Keratinocyte (primary cell): ENCODE data around the gene TMEM185B. TPM values are rescaled to one million over a fixed set of nuclear protein-coding genes. Genes with fewer than 3 reads are reported as not detected.

Experiments used
- DNase-seq: peaks from one replicate; pipeline ENCODE4 v3.0.0-alpha.2; 2011; ENCODE audit warnings: low read depth, missing footprints, low spot score
- FAIRE-seq: peaks from 2 replicates; lab custom pipeline; 2011; peaks lifted over from hg19 to GRCh38; lab: Jason Lieb, UNC
- H2AFZ ChIP-seq: 2 replicates; pipeline ENCODE4 v1.6.0; 2012; ENCODE audit warnings: low read length, control low read depth, inconsistent platforms; ENCODE audit not compliant: control insufficient read depth
- H3K27ac ChIP-seq: 2 replicates; pipeline ENCODE4 v1.5.1; 2011; ENCODE audit warnings: low read length; ENCODE audit not compliant: control insufficient read depth, insufficient read depth
- H3K27me3 ChIP-seq: 3 replicates; pipeline ENCODE4 v1.6.0; 2011; ENCODE audit warnings: low read length; ENCODE audit not compliant: control insufficient read depth, insufficient read depth; ENCODE audit errors: extremely low read depth
- H3K36me3 ChIP-seq, 2 experiments: 2 replicates in 1 of 2; 3 replicates in 1 of 2; pipeline ENCODE4 v1.5.1; 2011; ENCODE audit warnings: low read length in 2 of 2, mild to moderate bottlenecking in 1 of 2; ENCODE audit not compliant: control insufficient read depth in 2 of 2, insufficient read depth in 2 of 2; ENCODE audit errors: extremely low read depth in 1 of 2
- H3K4me1 ChIP-seq: 3 replicates; pipeline ENCODE4 v1.5.1; 2011; ENCODE audit warnings: low read length; ENCODE audit not compliant: control insufficient read depth, insufficient read depth; ENCODE audit errors: extremely low read depth
- H3K4me2 ChIP-seq: 3 replicates; pipeline ENCODE4 v1.6.0; 2011; ENCODE audit warnings: low read depth, low read length; ENCODE audit not compliant: control insufficient read depth, insufficient read depth; ENCODE audit errors: extremely low read depth
- H3K4me3 ChIP-seq, 3 experiments: fragments of 200-600 bp in 1 of 3; sonication (generic) in 1 of 3; 2 replicates in 2 of 3; 3 replicates in 1 of 3; pipeline ENCODE4 v1.5.1; 2011 to 2016; ENCODE audit warnings: low read length in 3 of 3, mild to moderate bottlenecking in 3 of 3, control low read depth in 2 of 3, inconsistent platforms in 1 of 3, low read depth in 1 of 3, mixed read lengths in 1 of 3, mixed run types in 1 of 3, moderate library complexity in 1 of 3; ENCODE audit not compliant: control insufficient read depth in 2 of 3, insufficient read depth in 2 of 3; ENCODE audit errors: extremely low read depth in 1 of 3
- H3K79me2 ChIP-seq: 2 replicates; pipeline ENCODE4 v1.6.0; 2012; ENCODE audit warnings: low read length; ENCODE audit not compliant: control insufficient read depth, insufficient read depth
- H3K9ac ChIP-seq: 3 replicates; pipeline ENCODE4 v1.6.0; 2011; ENCODE audit warnings: low read length; ENCODE audit not compliant: control insufficient read depth, insufficient read depth; ENCODE audit errors: extremely low read depth
- H3K9me1 ChIP-seq: 3 replicates; pipeline ENCODE4 v1.6.0; 2011; ENCODE audit warnings: low read length; ENCODE audit not compliant: control insufficient read depth, insufficient read depth; ENCODE audit errors: extremely low read depth
- H3K9me3 ChIP-seq: 2 replicates; pipeline ENCODE4 v1.5.1; 2012; ENCODE audit warnings: low read depth, low read length; ENCODE audit not compliant: control insufficient read depth
- H4K20me1 ChIP-seq: 3 replicates; pipeline ENCODE4 v1.6.0; 2011; ENCODE audit warnings: low read length; ENCODE audit not compliant: control insufficient read depth, insufficient read depth; ENCODE audit errors: extremely low read depth
- CTCF ChIP-seq, 3 experiments: IDR thresholded peaks in 1 of 3; conservative IDR thresholded peaks in 1 of 3; optimal IDR thresholded peaks in 1 of 3; 2 replicates in 2 of 3; 3 replicates in 1 of 3; pipeline versions ENCODE3 to v1.5.1; 2011; ENCODE audit warnings: low read length in 3 of 3, mild to moderate bottlenecking in 3 of 3, moderate library complexity in 2 of 3, control low read depth in 1 of 3, inconsistent platforms in 1 of 3; ENCODE audit not compliant: insufficient read depth in 2 of 3; ENCODE audit errors: extremely low read depth in 1 of 3
- EZH2 ChIP-seq: IDR thresholded peaks from one replicate; pipeline ENCODE4 v1.6.1; 2012; ENCODE audit warnings: inconsistent platforms, mild to moderate bottlenecking, low read length, moderate library complexity
- dilution Hi-C: fragments of 300-500 bp; cut with MboI; formaldehyde crosslinking; loops from one replicate; pipeline ENCODE4 v1.7.0; 2020; ENCODE audit warnings: low sequenced_read_pairs; ENCODE audit not compliant: extremely low pct_ligation_motif_present
- polyA plus RNA-seq, 5 experiments: library from polyadenylated mRNA; depleted of rRNA in 3 of 5; stranded (reverse) in 3 of 5; stranded (forward) in 1 of 5; unstranded in 1 of 5; fragments of >200 nt; gene quantifications; 1 replicate in 1 of 5; 2 replicates in 3 of 5; 3 replicates in 1 of 5; pipeline versions ENCODE4 v1.2.1 to v1.2.3, GENCODE V29; 2011 to 2012; ENCODE audit warnings: missing spikeins in 2 of 5, low read depth in 1 of 5, low replicate concordance in 1 of 5

TMEM185B gene
- polyA plus RNA-seq, 1 donor (not counting 4 experiments of a cell fraction or from before 2014, with no cell fraction given): 13.4 TPM

GRCh38 chr2:120231974-120232635, 8.9 kb upstream of the TMEM185B start:
- Histone ChIP-seq H3K4me3 (peak overlapping the region; percentile 23 to 73 (median 69)), H3K27me3 (no peaks in the 10 kb centered on the region), H3K79me2 (no peaks in the 10 kb centered on the region), H3K36me3 (no peaks in the 10 kb centered on the region), H3K4me2 (peak overlapping the region; percentile 92), H3K4me1 (peaks cover 21% of the 10 kb centered on the region), H3K9me1 (no peaks in the 10 kb centered on the region), H3K9me3 (no peaks in the 10 kb centered on the region), H4K20me1 (no peaks in the 10 kb centered on the region), H3K27ac (peak overlapping the region; percentile 69), H3K9ac (peak overlapping the region; percentile 59), H2AFZ (peak overlapping the region; percentile 97)
- TF ChIP-seq CTCF (optimal IDR thresholded peaks at IDR 0.05 in 1 of 3, IDR thresholded peaks at IDR 0.05 in 1 of 3, conservative IDR thresholded peaks at IDR 0.05 in 1 of 3; ENCODE audit: extremely low read depth in 1 of 3, insufficient read depth in 2 of 3, low read length in 3 of 3) (no peak), EZH2 (no peak)
- DNase-seq: no peak
- dilution Hi-C loops: no loop called here
- no peak for FAIRE-seq

GRCh38 chr2:120231564-120231973, 8.4 kb upstream of the TMEM185B start:
- DNase-seq: no peak
- H3K4me2 ChIP-seq: peak overlapping the region; percentile 92
- peaks cover 26% of the 10 kb centered on the region for H3K4me1 ChIP-seq
- H3K9ac ChIP-seq: peak overlapping the region; percentile 59
- no peaks in the 10 kb centered on the region for H3K36me3 ChIP-seq
- no peak for FAIRE-seq
- no peaks in the 10 kb centered on the region for H3K27me3 ChIP-seq
- dilution Hi-C loops: no loop called here
- TF ChIP-seq CTCF (optimal IDR thresholded peaks at IDR 0.05 in 1 of 3, IDR thresholded peaks at IDR 0.05 in 1 of 3, conservative IDR thresholded peaks at IDR 0.05 in 1 of 3; ENCODE audit: extremely low read depth in 1 of 3, insufficient read depth in 2 of 3, low read length in 3 of 3): no peak
- no peak for TF ChIP-seq EZH2
- peak overlapping the region; percentile 97 for H2AFZ ChIP-seq
- H3K4me3 ChIP-seq: peak overlapping the region in 2 of 3 experiments; percentile 69 to 73
- peak overlapping the region; percentile 69 for H3K27ac ChIP-seq
- no peaks in the 10 kb centered on the region for H4K20me1 ChIP-seq
- no peaks in the 10 kb centered on the region for H3K9me3 ChIP-seq
- no peaks in the 10 kb centered on the region for H3K9me1 ChIP-seq
- H3K79me2 ChIP-seq: no peaks in the 10 kb centered on the region
